Spleen (tissue), 7 donors: Measurements from ENCODE around the gene TMEM169.
A peak's percentile ranks its signal among the peaks of the same experiment; 100 is the strongest.

Source experiments
- POLR2A ChIP-seq, 3 donors: fragments of 450-650 bp; IDR thresholded peaks; one replicate each; pipeline ENCODE4 v1.5.1; 2017; ENCODE audit warnings: antibody characterized with exemption in 3 of 3, mild to moderate bottlenecking in 1 of 3
- TF ChIP-seq, protein P1 (sequence below), 11 experiments: fragments of 200-600 bp in 7 of 11; fragments of 450-650 bp in 4 of 11; sonication (generic) in 4 of 11; IDR thresholded peaks in 8 of 11; conservative IDR thresholded peaks in 3 of 11; 1 replicate in 7 of 11; 2 replicates in 4 of 11; pipeline versions ENCODE4 v1.4.0 to v1.8.0; 2016 to 2021; ENCODE audit warnings: antibody characterized with exemption in 11 of 11, inconsistent platforms in 4 of 11, mild to moderate bottlenecking in 1 of 11
- donor health status: DM: no; HTN: no; CAD: no; lungs with moderate emphysema.
- donor health status: DM: no; HTN: no; CAD: no.
- donor health status: DM: no; HTN: no; CAD: no.

GRCh38 chr2:216034065-216034464 lies 47.7 kb upstream of the TMEM169 start:
- TF ChIP-seq, protein P1, sequence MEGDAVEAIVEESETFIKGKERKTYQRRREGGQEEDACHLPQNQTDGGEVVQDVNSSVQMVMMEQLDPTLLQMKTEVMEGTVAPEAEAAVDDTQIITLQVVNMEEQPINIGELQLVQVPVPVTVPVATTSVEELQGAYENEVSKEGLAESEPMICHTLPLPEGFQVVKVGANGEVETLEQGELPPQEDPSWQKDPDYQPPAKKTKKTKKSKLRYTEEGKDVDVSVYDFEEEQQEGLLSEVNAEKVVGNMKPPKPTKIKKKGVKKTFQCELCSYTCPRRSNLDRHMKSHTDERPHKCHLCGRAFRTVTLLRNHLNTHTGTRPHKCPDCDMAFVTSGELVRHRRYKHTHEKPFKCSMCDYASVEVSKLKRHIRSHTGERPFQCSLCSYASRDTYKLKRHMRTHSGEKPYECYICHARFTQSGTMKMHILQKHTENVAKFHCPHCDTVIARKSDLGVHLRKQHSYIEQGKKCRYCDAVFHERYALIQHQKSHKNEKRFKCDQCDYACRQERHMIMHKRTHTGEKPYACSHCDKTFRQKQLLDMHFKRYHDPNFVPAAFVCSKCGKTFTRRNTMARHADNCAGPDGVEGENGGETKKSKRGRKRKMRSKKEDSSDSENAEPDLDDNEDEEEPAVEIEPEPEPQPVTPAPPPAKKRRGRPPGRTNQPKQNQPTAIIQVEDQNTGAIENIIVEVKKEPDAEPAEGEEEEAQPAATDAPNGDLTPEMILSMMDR (IDR thresholded peaks at IDR 0.05 in 8 of 11, conservative IDR thresholded peaks at IDR 0.05 in 3 of 11) = peak; percentile 57 to 97 (median 91)
- TF ChIP-seq POLR2A (IDR thresholded peaks at IDR 0.05) = no peak
